Loucy (cell line): ENCODE measurements around the gene FGF12.

Experiments
- H2AFZ ChIP-seq: fragments of 200-600 bp; sonication (generic); 2 replicates; pipeline ENCODE4 v1.6.0; 2016; ENCODE audit warnings: antibody characterized with exemption, mild to moderate bottlenecking, low read length, moderate library complexity
- H3F3A ChIP-seq: fragments of 200-600 bp; 2 replicates; pipeline ENCODE4 v1.6.0; 2016; ENCODE audit warnings: antibody characterized with exemption, low read depth, mild to moderate bottlenecking
- H3K27me3 ChIP-seq: fragments of 200-600 bp; sonication (generic); 2 replicates; pipeline ENCODE4 v1.6.1; 2014; ENCODE audit warnings: low read length, mild to moderate bottlenecking; ENCODE audit not compliant: insufficient read depth, poor library complexity, severe bottlenecking
- H3K36me3 ChIP-seq: fragments of 200-600 bp; sonication (generic); 2 replicates; pipeline ENCODE4 v1.6.1; 2016; ENCODE audit warnings: low read length; ENCODE audit not compliant: insufficient read depth
- H3K4me1 ChIP-seq: fragments of 200-600 bp; sonication (generic); 2 replicates; pipeline ENCODE4 v1.5.1; 2014; ENCODE audit warnings: low read length, mild to moderate bottlenecking; ENCODE audit not compliant: insufficient read depth, poor library complexity, severe bottlenecking
- H3K4me2 ChIP-seq: fragments of 200-600 bp; sonication (generic); 2 replicates; pipeline ENCODE4 v1.6.0; 2014; ENCODE audit warnings: antibody characterized with exemption, low read length, low read depth, mild to moderate bottlenecking; ENCODE audit not compliant: poor library complexity, severe bottlenecking
- H3K4me3 ChIP-seq: fragments of 200-600 bp; sonication (generic); 2 replicates; pipeline ENCODE4 v1.5.1; 2014; ENCODE audit warnings: low read length, mild to moderate bottlenecking, mixed read lengths; ENCODE audit not compliant: poor library complexity, severe bottlenecking
- H3K79me2 ChIP-seq: fragments of 200-600 bp; sonication (generic); 2 replicates; pipeline ENCODE4 v1.6.1; 2014; ENCODE audit warnings: low read length; ENCODE audit not compliant: insufficient read depth
- H3K9ac ChIP-seq: fragments of 200-600 bp; sonication (generic); 2 replicates; pipeline ENCODE4 v1.6.0; 2014; ENCODE audit warnings: mild to moderate bottlenecking, low read depth, low read length, moderate library complexity; ENCODE audit not compliant: poor library complexity, severe bottlenecking
- H3K9me2 ChIP-seq: fragments of 200-600 bp; sonication (generic); replicated peaks from 2 replicates; pipeline ENCODE4 v1.6.1; 2016; ENCODE audit warnings: low read depth, low read length, mixed read lengths
- H3K9me3 ChIP-seq: fragments of 200-600 bp; sonication (generic); 2 replicates; pipeline ENCODE4 v1.6.1; 2014; ENCODE audit warnings: mild to moderate bottlenecking, antibody characterized with exemption, low read length, low read depth; ENCODE audit not compliant: insufficient read depth
- H4K20me1 ChIP-seq: fragments of 200-600 bp; sonication (generic); 2 replicates; pipeline ENCODE4 v1.6.0; 2014; ENCODE audit warnings: antibody characterized with exemption, low read length, mild to moderate bottlenecking; ENCODE audit not compliant: insufficient read depth, poor library complexity, severe bottlenecking
- CTCF ChIP-seq: fragments of 200-600 bp; sonication (generic); conservative IDR thresholded peaks from 2 replicates; pipeline ENCODE4 v1.5.1; 2014; ENCODE audit warnings: mild to moderate bottlenecking, antibody characterized with exemption, low read length
- EZH2phosphoT487 ChIP-seq: fragments of 200-600 bp; IDR thresholded peaks from 2 replicates; pipeline ENCODE4 v1.6.1; 2018; ENCODE audit warnings: antibody characterized with exemption, mild to moderate bottlenecking, moderate library complexity, borderline replicate concordance

Gene FGF12

GRCh38 chr3:192249516-192249915 lies 477.8 kb downstream of the FGF12 start:
- H3F3A ChIP-seq: no peaks in the 10 kb centered on the region
- H3K4me2 ChIP-seq: no peak overlapping the region
- no peak overlapping the region for H3K9ac ChIP-seq
- no peaks in the 10 kb centered on the region for H3K27me3 ChIP-seq
- no peaks in the 10 kb centered on the region for H3K36me3 ChIP-seq
- no peak overlapping the region for H2AFZ ChIP-seq
- no peaks in the 10 kb centered on the region for H4K20me1 ChIP-seq
- H3K9me2 ChIP-seq: no peaks in the 10 kb centered on the region
- no peaks in the 10 kb centered on the region for H3K79me2 ChIP-seq
- no peak overlapping the region for H3K4me3 ChIP-seq
- H3K9me3 ChIP-seq: 0 out of 2 replicates have a peak, but pooled peaks cover 3% of the 10 kb centered on the region
- no peaks in the 10 kb centered on the region for H3K4me1 ChIP-seq
- TF ChIP-seq EZH2phosphoT487: no peak
- TF ChIP-seq CTCF: no peak

- Histone ChIP-seq H3K9ac (no peak overlapping the region), H3F3A (no peaks in the 10 kb centered on the region), H3K27me3 (no peaks in the 10 kb centered on the region), H4K20me1 (no peaks in the 10 kb centered on the region), H3K79me2 (no peaks in the 10 kb centered on the region), H3K36me3 (no peaks in the 10 kb centered on the region), H3K4me3 (no peak overlapping the region), H3K4me2 (no peak overlapping the region), H3K4me1 (no peaks in the 10 kb centered on the region), H3K9me3 (0 out of 2 replicates have a peak, but pooled peaks cover 3% of the 10 kb centered on the region), H3K9me2 (no peaks in the 10 kb centered on the region), H2AFZ (no peak overlapping the region)
- TF ChIP-seq EZH2phosphoT487 (no peak), CTCF (no peak)
Observed at GRCh38 chr3:192246847-192247559, 480.3 kb downstream of the FGF12 start.

- TF ChIP-seq EZH2phosphoT487: no peak
- no peak for TF ChIP-seq CTCF
- no peak overlapping the region for H3K9ac ChIP-seq
- H3K4me2 ChIP-seq: no peak overlapping the region
- no peak overlapping the region for H2AFZ ChIP-seq
- 0 out of 2 replicates have a peak, but pooled peaks cover 3% of the 10 kb centered on the region for H3K9me3 ChIP-seq
- no peaks in the 10 kb centered on the region for H3K9me2 ChIP-seq
- no peaks in the 10 kb centered on the region for H3K4me1 ChIP-seq
- H3K36me3 ChIP-seq: no peaks in the 10 kb centered on the region
- H3F3A ChIP-seq: no peaks in the 10 kb centered on the region
- no peaks in the 10 kb centered on the region for H4K20me1 ChIP-seq
- no peak overlapping the region for H3K4me3 ChIP-seq
- no peaks in the 10 kb centered on the region for H3K27me3 ChIP-seq
- no peaks in the 10 kb centered on the region for H3K79me2 ChIP-seq
Observed at GRCh38 chr3:192244591-192244990, 482.8 kb downstream of the FGF12 start.
